ENCODE results near the gene PRSS22.

Gene PRSS22

DNA sequence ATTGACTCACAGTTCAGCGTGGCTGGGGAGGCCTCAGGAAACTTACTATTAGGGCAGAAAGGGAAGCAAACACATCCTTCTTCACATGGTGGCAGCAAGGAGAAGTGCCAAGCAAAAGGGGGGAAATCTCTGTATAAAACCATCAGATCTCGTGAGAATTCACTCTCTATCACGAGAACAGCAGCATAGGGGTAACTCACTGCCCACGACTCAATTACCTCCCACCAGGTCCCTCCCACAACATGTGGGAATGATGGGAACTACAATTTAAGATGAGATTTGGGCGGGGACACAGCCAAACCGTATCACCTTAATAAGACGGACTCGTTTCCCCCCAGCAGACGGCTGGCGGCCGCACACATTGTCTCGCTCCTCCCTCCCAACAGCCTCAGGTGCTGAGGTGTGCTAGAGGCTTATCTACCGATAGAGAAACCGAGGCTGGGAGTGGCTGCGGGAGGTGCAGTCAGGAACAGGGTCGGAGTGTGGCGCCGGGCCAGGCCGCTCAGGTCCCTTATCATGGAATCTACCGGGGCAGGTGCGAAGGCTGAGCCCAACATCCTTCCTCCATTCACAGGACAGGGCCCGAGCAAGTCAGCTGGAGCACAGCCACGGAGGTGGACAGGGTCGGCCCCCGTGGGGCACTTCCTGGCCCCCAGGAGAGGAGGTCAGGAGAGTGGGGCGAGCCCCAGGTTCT is 32.8 kb downstream of the PRSS22 start:
- no peak for DNase-seq (ENCODE audit: low read depth, low spot score)
- ChIA-PET POLR2A (no interaction called here), CTCF (no interaction called here)
- no peak overlapping the region for H3K4me3 ChIP-seq (ENCODE audit: low read depth, low read length)
- TF ChIP-seq, protein P1, sequence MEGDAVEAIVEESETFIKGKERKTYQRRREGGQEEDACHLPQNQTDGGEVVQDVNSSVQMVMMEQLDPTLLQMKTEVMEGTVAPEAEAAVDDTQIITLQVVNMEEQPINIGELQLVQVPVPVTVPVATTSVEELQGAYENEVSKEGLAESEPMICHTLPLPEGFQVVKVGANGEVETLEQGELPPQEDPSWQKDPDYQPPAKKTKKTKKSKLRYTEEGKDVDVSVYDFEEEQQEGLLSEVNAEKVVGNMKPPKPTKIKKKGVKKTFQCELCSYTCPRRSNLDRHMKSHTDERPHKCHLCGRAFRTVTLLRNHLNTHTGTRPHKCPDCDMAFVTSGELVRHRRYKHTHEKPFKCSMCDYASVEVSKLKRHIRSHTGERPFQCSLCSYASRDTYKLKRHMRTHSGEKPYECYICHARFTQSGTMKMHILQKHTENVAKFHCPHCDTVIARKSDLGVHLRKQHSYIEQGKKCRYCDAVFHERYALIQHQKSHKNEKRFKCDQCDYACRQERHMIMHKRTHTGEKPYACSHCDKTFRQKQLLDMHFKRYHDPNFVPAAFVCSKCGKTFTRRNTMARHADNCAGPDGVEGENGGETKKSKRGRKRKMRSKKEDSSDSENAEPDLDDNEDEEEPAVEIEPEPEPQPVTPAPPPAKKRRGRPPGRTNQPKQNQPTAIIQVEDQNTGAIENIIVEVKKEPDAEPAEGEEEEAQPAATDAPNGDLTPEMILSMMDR (IDR thresholded peaks at IDR 0.05; ENCODE audit: insufficient read depth, low read length, missing control alignments) = no peak

DNA sequence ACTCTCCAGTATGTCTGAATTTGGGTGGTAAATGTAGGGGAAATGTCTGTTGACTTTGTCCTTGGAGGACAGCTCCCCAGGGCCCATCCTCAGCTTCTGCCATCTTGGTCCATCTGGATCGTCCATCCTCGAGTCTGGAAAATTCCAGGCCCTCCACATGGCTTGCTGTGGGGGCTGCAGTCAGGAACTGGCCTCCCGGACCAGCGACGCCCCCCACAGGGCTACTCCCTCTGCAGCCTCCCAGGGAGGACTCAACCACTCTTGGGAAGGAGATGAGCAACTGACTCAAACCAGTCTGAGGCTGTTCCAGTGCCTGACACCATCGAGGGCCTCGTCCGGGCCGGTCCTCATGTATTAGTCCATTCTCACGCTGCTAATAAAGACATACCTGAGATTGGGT is 33.3 kb downstream of the PRSS22 start:
- ChIA-PET POLR2A (no interaction called here), CTCF (no interaction called here)
- TF ChIP-seq, protein P1 (IDR thresholded peaks at IDR 0.05; ENCODE audit: insufficient read depth, low read length, missing control alignments) = no peak
- H3K4me3 ChIP-seq (ENCODE audit: low read depth, low read length) = no peak overlapping the region
- DNase-seq (ENCODE audit: low read depth, low spot score) = no peak

DNA sequence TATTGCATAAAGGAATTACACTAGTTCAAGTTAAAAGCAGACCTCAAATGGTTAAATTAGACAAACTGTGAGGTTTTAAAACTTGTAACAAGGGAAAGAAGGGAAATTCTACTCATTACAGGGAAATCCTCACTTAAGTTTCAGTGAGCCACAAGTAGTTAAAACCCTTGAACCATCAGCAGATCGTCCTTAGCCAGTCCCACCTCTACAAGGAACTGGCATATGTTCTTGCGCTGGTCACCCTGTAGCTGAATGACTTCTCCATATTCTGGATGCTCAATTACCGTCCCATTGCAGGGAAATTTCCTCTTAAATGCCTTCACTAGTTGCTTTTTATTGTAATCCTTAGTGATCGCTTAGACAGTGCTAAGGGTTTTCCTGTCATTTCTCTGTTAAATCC is 35.5 kb downstream of the PRSS22 start:
- no peak for DNase-seq (ENCODE audit: low read depth, low spot score)
- TF ChIP-seq, protein P1 (IDR thresholded peaks at IDR 0.05; ENCODE audit: insufficient read depth, low read length, missing control alignments) = no peak
- no peak overlapping the region for H3K4me3 ChIP-seq (ENCODE audit: low read depth, low read length)
- ChIA-PET POLR2A (no interaction called here), CTCF (interaction anchor here (0.6 to 3.0 kb wide), 9 partner anchors 9 to 135 kb away, joined by 3 to 9 read pairs (median 3); no protein-coding TSS in a partner anchor)

DNA sequence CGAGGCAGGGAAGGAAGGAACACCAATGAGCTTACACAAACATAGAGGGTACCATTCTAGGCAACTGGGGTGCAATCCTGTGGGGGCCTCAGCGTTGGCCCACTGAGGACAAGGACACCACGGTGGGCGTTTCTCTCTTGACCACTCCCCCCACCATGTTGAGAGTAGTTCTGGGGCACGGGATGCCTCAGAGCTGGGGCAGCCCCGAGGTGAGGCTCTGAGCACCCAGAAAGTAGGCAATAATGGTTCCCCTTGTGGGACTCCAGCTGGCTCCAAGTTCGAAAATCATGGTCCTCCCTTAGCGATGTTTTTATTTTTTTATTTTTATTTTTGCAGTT is 35.8 kb downstream of the PRSS22 start:
- H3K4me3 ChIP-seq (ENCODE audit: low read depth, low read length) = no peak overlapping the region
- ChIA-PET POLR2A (no interaction called here), CTCF (interaction anchor here (0.6 to 3.0 kb wide), 8 partner anchors 9 to 135 kb away, joined by 3 to 9 read pairs (median 4); no protein-coding TSS in a partner anchor)
- TF ChIP-seq, protein P1 (IDR thresholded peaks at IDR 0.05; ENCODE audit: insufficient read depth, low read length, missing control alignments) = no peak
- no peak for DNase-seq (ENCODE audit: low read depth, low spot score)

DNA sequence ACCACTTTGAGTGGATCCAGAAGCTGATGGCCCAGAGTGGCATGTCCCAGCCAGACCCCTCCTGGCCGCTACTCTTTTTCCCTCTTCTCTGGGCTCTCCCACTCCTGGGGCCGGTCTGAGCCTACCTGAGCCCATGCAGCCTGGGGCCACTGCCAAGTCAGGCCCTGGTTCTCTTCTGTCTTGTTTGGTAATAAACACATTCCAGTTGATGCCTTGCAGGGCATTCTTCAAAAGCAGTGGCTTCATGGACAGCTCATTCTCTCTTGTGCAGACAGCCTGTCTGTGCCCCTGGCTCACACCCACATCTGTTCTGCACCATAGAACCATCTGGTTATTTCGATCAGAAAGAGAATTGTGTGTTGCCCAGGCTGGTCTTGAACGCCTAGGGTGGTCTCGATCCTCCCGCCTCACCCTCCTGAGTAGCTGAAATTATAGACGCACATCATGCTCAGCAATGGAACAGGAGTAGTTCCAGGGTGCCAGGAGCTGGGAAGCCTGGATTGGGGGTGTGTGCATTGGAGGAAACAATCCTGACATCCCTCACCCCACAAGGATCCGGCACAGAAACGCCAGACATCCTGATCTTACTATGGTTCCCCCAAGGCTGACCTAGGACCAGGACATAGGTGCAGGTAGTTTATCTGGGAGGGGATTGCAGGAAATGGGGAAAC is 36.3 kb downstream of the PRSS22 start:
- TF ChIP-seq, protein P1 (IDR thresholded peaks at IDR 0.05; ENCODE audit: insufficient read depth, low read length, missing control alignments) = no peak
- POLR2A ChIA-PET = no interaction called here
- CTCF ChIA-PET = interaction anchor here (0.9 to 3.0 kb wide), 7 partner anchors 10 to 100 kb away, joined by 3 to 9 read pairs (median 4); no protein-coding TSS in a partner anchor
- no peak overlapping the region for H3K4me3 ChIP-seq (ENCODE audit: low read depth, low read length)
- no peak for DNase-seq (ENCODE audit: low read depth, low spot score)

GRCh38 chr16:2820836-2821486 is 37.0 kb downstream of the PRSS22 start:
- DNase-seq (ENCODE audit: low read depth, low spot score) = no peak
- H3K4me3 ChIP-seq (ENCODE audit: low read depth, low read length) = no peak overlapping the region
- TF ChIP-seq, protein P1 (IDR thresholded peaks at IDR 0.05; ENCODE audit: insufficient read depth, low read length, missing control alignments) = no peak
- CTCF ChIA-PET = interaction anchor here (1.1 to 3.0 kb wide), 4 partner anchors 18 to 48 kb away, joined by 3 to 8 read pairs (median 6); no protein-coding TSS in a partner anchor
- POLR2A ChIA-PET = no interaction called here
